ENCODE measurements around the gene RPEL1.
"Not testable (repeated sequence)": the region's sequence is repeated elsewhere in the genome, so short reads cannot be mapped to it uniquely, and the experiment has no call there.

RPEL1 gene

GRCh38 chr10:103238506-103239252, 7.0 kb upstream of the RPEL1 start:
- DNase-seq = no peak

DNA sequence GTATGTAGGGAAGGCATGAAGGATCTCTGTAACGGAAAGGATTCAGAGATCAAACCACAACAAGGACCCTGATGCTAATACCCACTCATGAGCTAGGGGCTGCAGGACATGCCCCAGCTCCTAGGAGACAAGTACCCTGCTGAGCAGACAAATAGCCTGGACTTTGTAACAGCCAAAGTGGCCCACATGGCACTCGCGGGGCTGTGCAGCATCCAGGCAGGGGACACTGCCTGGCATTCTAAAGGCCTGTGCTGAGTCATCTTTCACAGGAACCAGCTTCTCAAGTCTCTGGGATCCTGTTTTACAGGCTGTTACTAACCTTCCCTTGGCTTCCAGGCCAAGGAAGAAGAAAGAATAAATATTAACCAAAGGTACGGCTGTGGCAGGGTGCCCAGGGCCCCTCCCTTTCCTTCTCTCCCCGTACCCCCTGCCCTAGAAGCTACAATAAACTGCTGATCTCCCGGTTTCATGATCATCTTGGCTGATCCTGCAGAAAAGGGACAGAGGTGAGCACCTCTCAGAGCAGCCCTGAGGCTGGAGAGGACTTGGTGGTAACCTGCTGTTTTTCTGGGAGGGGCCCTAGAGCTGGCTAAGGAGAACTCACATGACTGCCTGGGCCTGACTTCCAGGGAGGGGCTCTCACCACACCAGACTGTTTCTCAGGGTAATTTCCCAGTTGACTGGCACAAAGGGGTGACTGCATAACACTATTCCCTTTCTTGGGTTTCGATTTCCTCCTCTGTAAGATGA, 4.2 kb upstream of the RPEL1 start:
- peak; percentile 12 to 44 for DNase-seq

GRCh38 chr10:103244666-103245271, 918 bp upstream of the RPEL1 start:
- peak; percentile 77 to 80 for DNase-seq

GRCh38 chr10:103246324-103246723, 637 bp downstream of the RPEL1 start:
- DNase-seq = no peak

GRCh38 chr10:103254113-103254512, 8.4 kb downstream of the RPEL1 start:
- no peak for DNase-seq

GRCh38 chr10:103254538-103255325, 9.0 kb downstream of the RPEL1 start:
- DNase-seq = no peak

DNA sequence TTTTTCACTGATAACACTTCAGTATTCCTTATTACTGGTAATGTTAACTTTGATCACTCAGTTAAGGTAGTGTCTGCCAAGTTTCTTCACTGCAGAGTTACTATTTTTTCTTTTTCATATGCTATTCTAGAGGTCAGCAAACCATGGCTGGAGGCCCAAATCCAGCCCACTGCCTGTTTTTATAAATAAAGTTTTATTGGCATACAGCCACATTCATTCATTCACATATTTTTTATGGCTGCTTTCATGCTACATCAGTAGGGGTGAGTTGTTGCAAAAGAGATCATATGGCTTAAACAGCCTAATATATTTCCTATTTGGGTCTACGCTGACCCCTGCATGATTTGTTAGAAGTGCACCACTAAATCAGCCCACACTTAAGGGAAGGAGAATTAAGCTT, 10.9 kb downstream of the RPEL1 start:
- DNase-seq = no peak

GRCh38 chr10:103257812-103258211, 12.1 kb downstream of the RPEL1 start:
- no peak for DNase-seq

DNA sequence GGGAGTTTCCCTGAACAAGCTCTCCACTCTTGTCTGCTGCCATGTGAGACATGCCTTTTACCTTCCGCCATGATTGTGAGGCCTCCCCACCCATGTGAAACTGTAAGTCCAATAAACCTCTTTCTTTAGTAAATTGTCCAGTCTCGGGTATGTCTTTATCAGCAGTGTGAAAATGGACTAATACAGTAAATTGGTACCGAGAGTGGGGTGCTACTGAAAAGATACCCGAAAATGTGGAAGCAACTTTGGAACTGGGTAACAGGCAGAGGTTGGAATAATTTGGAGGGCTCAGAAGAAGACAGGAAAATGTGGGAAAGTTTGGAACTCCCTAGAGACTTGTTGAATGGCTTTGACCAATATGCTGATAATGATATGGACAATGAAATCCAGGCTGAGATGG, 13.2 kb downstream of the RPEL1 start:
- DNase-seq = not testable (repeated sequence)

DNA sequence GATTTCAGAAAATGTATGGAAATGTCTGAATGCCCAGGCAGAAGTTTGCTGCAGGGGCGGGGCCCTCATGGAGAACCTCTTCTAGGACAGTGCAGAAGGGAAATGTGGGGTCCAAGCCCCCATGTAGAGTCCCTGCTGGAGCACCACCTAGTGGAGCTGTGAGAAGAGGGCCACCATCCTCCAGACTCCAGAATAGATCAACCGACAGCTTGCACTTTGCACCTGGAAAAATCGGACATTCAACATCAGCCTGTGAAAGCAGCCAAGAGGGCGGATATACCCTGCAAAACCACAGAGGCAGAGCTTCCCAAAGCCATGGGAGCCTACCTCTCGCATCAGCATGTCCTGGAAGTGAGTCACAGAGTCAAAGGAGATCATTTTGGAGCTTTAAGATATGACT, 14.3 kb downstream of the RPEL1 start:
- no peak for DNase-seq

DNA sequence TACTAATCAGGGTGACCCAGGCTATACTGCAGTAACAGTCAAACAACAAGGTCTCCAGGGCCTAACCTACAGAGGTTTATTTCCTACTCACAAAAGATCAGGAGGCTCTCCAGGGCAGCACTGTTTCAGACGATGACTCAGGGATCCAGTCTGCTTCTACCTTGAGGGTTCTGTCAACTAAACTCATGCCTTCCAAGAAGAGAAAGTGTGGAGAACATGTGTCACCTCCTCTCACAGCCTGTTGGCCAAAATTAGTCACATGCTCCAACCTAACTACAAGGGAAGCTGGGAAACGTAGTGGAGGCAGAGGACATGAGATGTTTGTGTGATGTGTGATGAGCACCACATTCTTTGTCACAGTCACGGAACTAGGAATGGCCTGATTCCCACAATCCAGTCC, 16.5 kb downstream of the RPEL1 start:
- DNase-seq = no peak

- no peak for DNase-seq
Measured at GRCh38 chr10:103265717-103266329, 20.1 kb downstream of the RPEL1 start.

DNA sequence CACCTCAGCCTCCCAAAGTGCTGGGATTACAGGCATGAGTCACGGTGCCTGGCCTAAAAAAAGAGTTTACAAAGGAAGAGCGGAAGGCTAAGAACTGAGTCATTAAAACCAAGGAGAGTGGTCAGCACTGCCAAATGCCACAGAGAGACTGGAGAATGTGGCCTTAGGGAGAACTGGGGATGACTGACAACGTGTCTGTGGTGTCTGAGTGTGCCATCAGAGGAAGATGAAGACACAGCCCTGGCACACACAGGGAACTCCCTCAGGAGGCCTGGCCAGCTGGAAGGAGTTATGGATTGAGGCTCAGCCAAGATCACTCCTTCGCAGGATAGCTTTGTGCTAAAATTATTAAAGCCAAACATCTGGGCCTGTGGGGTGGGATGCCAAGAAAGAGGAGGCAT, 27.4 kb downstream of the RPEL1 start:
- DNase-seq = no peak

DNA sequence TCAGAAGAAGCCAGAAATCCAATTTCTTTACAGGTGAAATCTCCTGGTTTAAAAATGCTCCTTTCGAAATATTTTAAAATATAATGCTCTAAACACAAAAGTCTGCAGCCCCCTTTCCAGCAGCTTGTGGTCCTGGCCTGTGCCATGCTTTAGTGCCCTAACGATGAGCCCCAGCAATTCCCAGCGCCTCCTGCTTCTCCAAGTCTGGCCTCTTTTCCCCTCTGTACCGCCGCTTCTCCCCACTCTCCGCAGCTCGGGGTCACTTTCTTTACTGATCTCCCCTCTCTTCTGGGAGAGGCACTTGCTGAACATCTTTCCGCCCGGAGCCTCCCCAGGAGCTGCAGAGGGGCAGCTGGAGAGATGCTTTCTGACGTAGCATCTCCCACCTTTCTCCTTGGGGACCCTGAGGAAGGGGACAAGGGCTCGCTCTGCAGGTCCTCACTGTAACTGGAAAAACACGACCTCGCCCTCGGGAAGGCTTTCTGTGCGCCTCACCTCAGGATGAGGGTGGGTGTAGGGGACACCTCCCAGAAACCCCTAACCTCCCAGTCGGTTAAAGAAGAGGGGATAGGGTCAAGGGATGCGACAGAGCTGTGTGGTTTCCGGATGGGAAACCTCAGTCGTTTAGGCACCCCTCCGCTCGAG, 30.7 kb downstream of the RPEL1 start:
- DNase-seq = no peak

GRCh38 chr10:103276896-103277712, 31.4 kb downstream of the RPEL1 start, which contains the start of gene INA:
TSS of gene INA (plus strand) at chr10:103277138. CDS start at chr10:103277212, 74 bp downstream.
- no peak for DNase-seq

DNA sequence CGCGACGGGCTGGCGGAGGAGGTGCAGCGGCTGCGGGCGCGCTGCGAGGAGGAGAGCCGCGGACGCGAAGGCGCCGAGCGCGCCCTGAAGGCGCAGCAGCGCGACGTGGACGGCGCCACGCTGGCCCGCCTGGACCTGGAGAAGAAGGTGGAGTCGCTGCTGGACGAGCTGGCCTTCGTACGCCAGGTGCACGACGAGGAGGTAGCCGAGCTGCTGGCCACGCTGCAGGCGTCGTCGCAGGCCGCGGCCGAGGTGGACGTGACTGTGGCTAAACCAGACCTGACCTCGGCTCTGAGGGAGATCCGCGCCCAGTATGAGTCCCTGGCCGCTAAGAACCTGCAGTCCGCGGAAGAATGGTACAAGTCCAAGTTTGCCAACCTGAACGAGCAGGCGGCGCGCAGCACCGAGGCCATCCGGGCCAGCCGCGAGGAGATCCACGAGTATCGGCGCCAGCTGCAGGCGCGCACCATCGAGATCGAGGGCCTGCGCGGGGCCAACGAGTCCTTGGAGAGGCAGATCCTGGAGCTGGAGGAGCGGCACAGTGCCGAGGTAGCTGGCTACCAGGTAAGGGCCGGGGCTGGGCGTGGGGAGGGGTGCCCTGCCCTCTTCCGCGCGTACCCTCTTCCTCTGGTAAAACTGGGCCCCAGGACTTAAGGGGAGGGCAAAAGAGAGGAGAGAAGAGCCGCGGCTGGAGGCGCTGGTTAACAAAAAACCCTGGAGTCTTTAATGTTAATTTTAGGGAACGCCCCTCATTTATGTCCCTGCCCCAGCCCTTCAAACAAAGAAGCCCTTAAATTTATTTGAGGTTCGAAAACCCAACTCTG, 32.2 kb downstream of the RPEL1 start:
- DNase-seq = no peak

DNA sequence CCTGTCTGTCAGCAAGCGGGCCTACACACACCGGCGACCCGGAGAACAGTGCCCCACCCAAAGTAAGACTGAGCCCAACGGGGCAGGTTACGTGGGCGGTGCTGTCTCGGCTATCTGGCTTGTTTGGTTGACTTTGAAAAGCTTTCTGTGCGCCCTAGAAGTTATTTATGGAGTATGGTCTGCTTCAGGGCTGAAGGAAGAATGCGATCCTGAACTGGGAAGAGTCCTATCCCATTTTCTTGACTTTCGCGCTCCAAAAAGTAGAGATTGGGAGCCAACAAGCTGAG, 32.8 kb downstream of the RPEL1 start:
- DNase-seq = no peak

DNA sequence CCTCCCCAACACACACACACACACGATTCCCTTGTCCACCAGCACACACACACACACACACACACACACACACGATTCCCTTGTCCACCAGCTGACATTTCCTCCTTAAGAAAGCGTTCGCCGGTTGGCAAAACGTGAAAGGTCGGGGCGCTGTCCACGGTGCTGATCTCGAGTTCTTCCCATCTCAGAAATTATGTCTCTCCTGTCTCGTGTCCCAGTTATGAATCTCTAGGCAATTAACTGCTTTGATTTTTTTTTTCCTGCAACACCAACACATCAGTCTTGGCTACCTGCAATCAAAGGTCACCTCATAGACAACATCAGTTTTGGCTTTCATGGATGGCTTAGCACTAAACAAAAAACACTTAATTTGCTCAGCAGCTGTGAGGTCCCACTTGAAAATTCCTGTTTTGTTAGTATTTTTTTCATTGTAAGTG, 33.2 kb downstream of the RPEL1 start:
- DNase-seq = no peak

- DNase-seq = no peak
Measured at GRCh38 chr10:103280031-103280430, 34.3 kb downstream of the RPEL1 start.

GRCh38 chr10:103280506-103280905, 34.8 kb downstream of the RPEL1 start:
- no peak for DNase-seq
